ENCODE data around the gene GET4. TPM values are rescaled to one million over a fixed set of nuclear protein-coding genes. Genes with fewer than 3 reads are reported as not detected.

GET4 gene
- total and polyA plus RNA-seq, 2 of the 4 experiments (the other 2 are of a cell fraction) = 11.3 to 30.9 TPM

- no peak overlapping the region for H3K4ac ChIP-seq (ENCODE audit: low read depth, low read length)
- no peak overlapping the region for H2AK5ac ChIP-seq (ENCODE audit: low read depth, low read length)
- H4K5ac ChIP-seq (ENCODE audit: low read depth, low read length) = no peak overlapping the region
- 79% methylated on average over 10 of the region's 21 CpGs; no CpG with 5 or more reads in 1 of the 2 experiments for WGBS, 2 experiments (ENCODE audit: extremely low coverage in 2 of 2, insufficient read length in 1 of 2)
- no peak overlapping the region for H3K9ac ChIP-seq (ENCODE audit: low read depth, low read length)
- H3K23ac ChIP-seq (ENCODE audit: low read depth, low read length) = no peak overlapping the region
- ATAC-seq (ENCODE audit: low read depth) (no peak), DNase-seq (no peak)
- no peak overlapping the region for H2AK9ac ChIP-seq (replicated peaks; ENCODE audit: low read depth, low read length, poor library complexity)
- no peak overlapping the region for H3K27ac ChIP-seq (ENCODE audit: insufficient read depth, low read length)
- H3K9me1 ChIP-seq (ENCODE audit: insufficient read depth, low read length) = no peaks in the 10 kb centered on the region
- no peak overlapping the region for H4K91ac ChIP-seq (ENCODE audit: insufficient read depth, low read depth, low read length)
- H3K4me3 ChIP-seq (ENCODE audit: insufficient read depth, low read depth, low read length) = no peak overlapping the region
- H3K4me2 ChIP-seq (ENCODE audit: low read depth, low read length) = no peak overlapping the region
- no peak overlapping the region for H3K18ac ChIP-seq (ENCODE audit: low read depth, low read length)
- no peaks in the 10 kb centered on the region for H3K36me3 ChIP-seq (ENCODE audit: control insufficient read depth, insufficient read depth, low read length)
- intact Hi-C loops (cut with micrococcal nuclease) (no loop called here), in situ Hi-C loops (cut with MboI; ENCODE audit: low sequenced_read_pairs) (no loop called here), dilution Hi-C loops (cut with HindIII; ENCODE audit: low sequenced_read_pairs, unreplicated experiment) (no loop called here)
- no peak overlapping the region for H2BK120ac ChIP-seq (ENCODE audit: low read depth, low read length)
- H4K8ac ChIP-seq (ENCODE audit: low read depth in 2 of 2, low read length in 2 of 2) = no peak overlapping the region
- no peaks in the 10 kb centered on the region for H4K20me1 ChIP-seq (ENCODE audit: insufficient read depth, low read length)
- no peak overlapping the region for H2BK15ac ChIP-seq (ENCODE audit: low read depth, low read length)
- no peaks in the 10 kb centered on the region for H3K27me3 ChIP-seq (ENCODE audit: control insufficient read depth, insufficient read depth, low read length)
- POLR2A ChIA-PET (ENCODE audit: unreplicated experiment) = no interaction called here
- CTCF ChIA-PET = no interaction called here
- no peak overlapping the region for H2AFZ ChIP-seq (replicated peaks; ENCODE audit: low read length, poor library complexity)
- H3K14ac ChIP-seq (replicated peaks; ENCODE audit: low read depth, low read length) = no peak overlapping the region
- no peak for TF ChIP-seq MXI1 (IDR thresholded peaks at IDR 0.05; ENCODE audit: borderline replicate concordance, low read depth, low read length)
- no peak for TF ChIP-seq SMC3 (IDR thresholded peaks at IDR 0.05; ENCODE audit: low read depth, low read length)
- no peak for TF ChIP-seq USF2 (IDR thresholded peaks at IDR 0.05; ENCODE audit: low read depth, low read length)
- no peak for TF ChIP-seq POLR2A (IDR thresholded peaks at IDR 0.05; ENCODE audit: low read depth, low read length)
- TF ChIP-seq RFX5 (IDR thresholded peaks at IDR 0.05; ENCODE audit: low read depth, low read length) = no peak
- no peak for TF ChIP-seq CEBPB (IDR thresholded peaks at IDR 0.05; ENCODE audit: low read depth, low read length)
- TF ChIP-seq CHD1 (IDR thresholded peaks at IDR 0.05; ENCODE audit: low read depth, low read length) = no peak
- TF ChIP-seq BHLHE40 (IDR thresholded peaks at IDR 0.05; ENCODE audit: low read depth, low read length) = no peak
- H3K9me3 ChIP-seq (ENCODE audit: control insufficient read depth, insufficient read depth, low read length) = no peaks in the 10 kb centered on the region
- no peak overlapping the region for H2BK20ac ChIP-seq (ENCODE audit: low read depth, low read length)
- no peak overlapping the region for H3K56ac ChIP-seq (ENCODE audit: extremely low read depth, insufficient read depth, low read length)
- H2BK5ac ChIP-seq (ENCODE audit: low read depth, low read length, poor library complexity, severe bottlenecking) = no peak overlapping the region
- peaks cover 9% of the 10 kb centered on the region for H3K4me1 ChIP-seq (ENCODE audit: control insufficient read depth, insufficient read depth, low read length)
- no peaks in the 10 kb centered on the region for H3K79me1 ChIP-seq (ENCODE audit: low read depth in 1 of 2, low read length in 2 of 2)
- no TSS peak for BruUV-seq (replicated peaks)
These were observed 50.8 kb downstream of the GET4 start for GRCh38 chr7:927031-927671.

Data from IMR-90 (cell line).